HepG2 (cell line): ENCODE measurements around the gene ATG16L2. TPM values are rescaled to one million over a fixed set of nuclear protein-coding genes. Genes with fewer than 3 reads are reported as not detected.
A peak's percentile ranks its signal among the peaks of the same experiment; 100 is the strongest.

Experiments used
- GATAD2A ChIP-seq: IDR thresholded peaks from 2 replicates; pipeline ENCODE4 v1.6.1; 2016
- HNRNPK ChIP-seq: fragments of 200-400 bp; formaldehyde crosslinking; IDR thresholded peaks from 2 replicates; pipeline ENCODE4 v1.6.1; 2018; ENCODE audit warnings: low read length, low read depth, moderate library complexity, mild to moderate bottlenecking; ENCODE audit not compliant: poor library complexity, severe bottlenecking
- NRL ChIP-seq: sonication (generic); formaldehyde crosslinking; IDR thresholded peaks from 2 replicates; pipeline ENCODE4 v1.5.0; 2020; ENCODE audit warnings: missing genetic modification reagents, mild to moderate bottlenecking, moderate library complexity, borderline replicate concordance
- PHB2 ChIP-seq: fragments of 450-650 bp; IDR thresholded peaks from 2 replicates; pipeline ENCODE4 v1.6.1; 2018; ENCODE audit not compliant: partially characterized antibody
- SP4 ChIP-seq: sonication (generic); formaldehyde crosslinking; IDR thresholded peaks from 2 replicates; pipeline ENCODE4 v1.8.1; 2023; ENCODE audit warnings: mild to moderate bottlenecking, missing genetic modification reagents
- TIGD3 ChIP-seq: sonication (generic); formaldehyde crosslinking; IDR thresholded peaks from 2 replicates; pipeline ENCODE4 v1.5.1; 2020; ENCODE audit warnings: mild to moderate bottlenecking, missing genetic modification reagents, borderline replicate concordance
- ZNF276 ChIP-seq: sonication (generic); formaldehyde crosslinking; IDR thresholded peaks from 2 replicates; pipeline ENCODE4 v1.4.0; 2020; ENCODE audit warnings: mild to moderate bottlenecking, low read depth, missing genetic modification reagents
- ZNF7 ChIP-seq: IDR thresholded peaks from 2 replicates; pipeline ENCODE4 v1.6.1; 2016; ENCODE audit warnings: missing biosample characterization, missing genetic modification reagents
- ZNF772 ChIP-seq: sonication (generic); formaldehyde crosslinking; IDR thresholded peaks from 2 replicates; pipeline ENCODE4 v1.5.0; 2020; ENCODE audit warnings: mild to moderate bottlenecking, missing genetic modification reagents
- ZSCAN9 ChIP-seq: IDR thresholded peaks from 2 replicates; pipeline ENCODE4 v1.6.1; 2016; ENCODE audit warnings: borderline replicate concordance
- polyA plus RNA-seq, 8 experiments: library from polyadenylated mRNA; depleted of rRNA in 3 of 8; stranded (reverse) in 7 of 8; unstranded in 1 of 8; fragments of >200 nt; fragmentation: Illumina TruSeq in 4 of 8; extraction: Trizol in 4 of 8; gene quantifications; 2 replicates each; pipeline versions ENCODE4 v1.2.1 to v1.2.3, GENCODE V29; 2011 to 2016; ENCODE audit warnings: low read depth in 4 of 8, missing spikeins in 1 of 8, mixed read lengths in 1 of 8; ENCODE audit not compliant: insufficient read depth in 1 of 8
- total RNA-seq, 5 experiments: library from RNA; depleted of rRNA; stranded (reverse); fragments of >200 nt; fragmentation: Illumina TruSeq; extraction: Trizol; gene quantifications; 2 replicates each; pipeline ENCODE4 v1.2.3, GENCODE V29; 2016; ENCODE audit warnings: low read depth in 1 of 5
- TF ChIP-seq, protein P1 (sequence below): sonication (generic); formaldehyde crosslinking; IDR thresholded peaks from 2 replicates; pipeline ENCODE4 v1.9.0; 2022; ENCODE audit warnings: missing genetic modification reagents, mild to moderate bottlenecking, borderline replicate concordance
- TF ChIP-seq, protein P2 (sequence below): sonication (generic); formaldehyde crosslinking; conservative IDR thresholded peaks from 2 replicates; pipeline ENCODE4 v1.4.0; 2020; ENCODE audit warnings: mild to moderate bottlenecking, missing genetic modification reagents, moderate library complexity
- TF ChIP-seq, protein P3 (sequence below): sonication (generic); formaldehyde crosslinking; IDR thresholded peaks from 2 replicates; pipeline ENCODE4 v1.4.0; 2020; ENCODE audit warnings: missing genetic modification reagents, borderline replicate concordance

The ATG16L2 gene
- total and polyA plus RNA-seq, 2 of the 13 experiments (the other 11 are each of a cell fraction or from before 2014, with no cell fraction given): 6.2 to 14.8 TPM

- TF ChIP-seq GATAD2A (CRISPR knock-in tag) (0 out of 2 replicates have a peak, but pooled peaks have one; percentile 14), TIGD3 (CRISPR knock-in tag) (no peak), HNRNPK (no peak), PHB2 (no peak), ZNF7 (CRISPR knock-in tag) (no peak), NRL (0 out of 2 replicates have a peak, but pooled peaks have one; percentile 27), ZSCAN9 (CRISPR knock-in tag) (no peak), ZNF772 (CRISPR knock-in tag) (0 out of 2 replicates have a peak, but pooled peaks have one; percentile 25), SP4 (CRISPR knock-in tag) (peak; percentile 31; the same call in 1 of the 2 replicates), ZNF276 (0 out of 2 replicates have a peak, but pooled peaks have one; percentile 58)
- TF ChIP-seq, protein P1, sequence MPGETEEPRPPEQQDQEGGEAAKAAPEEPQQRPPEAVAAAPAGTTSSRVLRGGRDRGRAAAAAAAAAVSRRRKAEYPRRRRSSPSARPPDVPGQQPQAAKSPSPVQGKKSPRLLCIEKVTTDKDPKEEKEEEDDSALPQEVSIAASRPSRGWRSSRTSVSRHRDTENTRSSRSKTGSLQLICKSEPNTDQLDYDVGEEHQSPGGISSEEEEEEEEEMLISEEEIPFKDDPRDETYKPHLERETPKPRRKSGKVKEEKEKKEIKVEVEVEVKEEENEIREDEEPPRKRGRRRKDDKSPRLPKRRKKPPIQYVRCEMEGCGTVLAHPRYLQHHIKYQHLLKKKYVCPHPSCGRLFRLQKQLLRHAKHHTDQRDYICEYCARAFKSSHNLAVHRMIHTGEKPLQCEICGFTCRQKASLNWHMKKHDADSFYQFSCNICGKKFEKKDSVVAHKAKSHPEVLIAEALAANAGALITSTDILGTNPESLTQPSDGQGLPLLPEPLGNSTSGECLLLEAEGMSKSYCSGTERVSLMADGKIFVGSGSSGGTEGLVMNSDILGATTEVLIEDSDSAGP (CRISPR knock-in tag): peak; percentile 35; the same call in 1 of the 2 replicates
- TF ChIP-seq, protein P2, sequence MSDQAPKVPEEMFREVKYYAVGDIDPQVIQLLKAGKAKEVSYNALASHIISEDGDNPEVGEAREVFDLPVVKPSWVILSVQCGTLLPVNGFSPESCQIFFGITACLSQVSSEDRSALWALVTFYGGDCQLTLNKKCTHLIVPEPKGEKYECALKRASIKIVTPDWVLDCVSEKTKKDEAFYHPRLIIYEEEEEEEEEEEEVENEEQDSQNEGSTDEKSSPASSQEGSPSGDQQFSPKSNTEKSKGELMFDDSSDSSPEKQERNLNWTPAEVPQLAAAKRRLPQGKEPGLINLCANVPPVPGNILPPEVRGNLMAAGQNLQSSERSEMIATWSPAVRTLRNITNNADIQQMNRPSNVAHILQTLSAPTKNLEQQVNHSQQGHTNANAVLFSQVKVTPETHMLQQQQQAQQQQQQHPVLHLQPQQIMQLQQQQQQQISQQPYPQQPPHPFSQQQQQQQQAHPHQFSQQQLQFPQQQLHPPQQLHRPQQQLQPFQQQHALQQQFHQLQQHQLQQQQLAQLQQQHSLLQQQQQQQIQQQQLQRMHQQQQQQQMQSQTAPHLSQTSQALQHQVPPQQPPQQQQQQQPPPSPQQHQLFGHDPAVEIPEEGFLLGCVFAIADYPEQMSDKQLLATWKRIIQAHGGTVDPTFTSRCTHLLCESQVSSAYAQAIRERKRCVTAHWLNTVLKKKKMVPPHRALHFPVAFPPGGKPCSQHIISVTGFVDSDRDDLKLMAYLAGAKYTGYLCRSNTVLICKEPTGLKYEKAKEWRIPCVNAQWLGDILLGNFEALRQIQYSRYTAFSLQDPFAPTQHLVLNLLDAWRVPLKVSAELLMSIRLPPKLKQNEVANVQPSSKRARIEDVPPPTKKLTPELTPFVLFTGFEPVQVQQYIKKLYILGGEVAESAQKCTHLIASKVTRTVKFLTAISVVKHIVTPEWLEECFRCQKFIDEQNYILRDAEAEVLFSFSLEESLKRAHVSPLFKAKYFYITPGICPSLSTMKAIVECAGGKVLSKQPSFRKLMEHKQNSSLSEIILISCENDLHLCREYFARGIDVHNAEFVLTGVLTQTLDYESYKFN (CRISPR knock-in tag): peak; percentile 53
- TF ChIP-seq, protein P3, sequence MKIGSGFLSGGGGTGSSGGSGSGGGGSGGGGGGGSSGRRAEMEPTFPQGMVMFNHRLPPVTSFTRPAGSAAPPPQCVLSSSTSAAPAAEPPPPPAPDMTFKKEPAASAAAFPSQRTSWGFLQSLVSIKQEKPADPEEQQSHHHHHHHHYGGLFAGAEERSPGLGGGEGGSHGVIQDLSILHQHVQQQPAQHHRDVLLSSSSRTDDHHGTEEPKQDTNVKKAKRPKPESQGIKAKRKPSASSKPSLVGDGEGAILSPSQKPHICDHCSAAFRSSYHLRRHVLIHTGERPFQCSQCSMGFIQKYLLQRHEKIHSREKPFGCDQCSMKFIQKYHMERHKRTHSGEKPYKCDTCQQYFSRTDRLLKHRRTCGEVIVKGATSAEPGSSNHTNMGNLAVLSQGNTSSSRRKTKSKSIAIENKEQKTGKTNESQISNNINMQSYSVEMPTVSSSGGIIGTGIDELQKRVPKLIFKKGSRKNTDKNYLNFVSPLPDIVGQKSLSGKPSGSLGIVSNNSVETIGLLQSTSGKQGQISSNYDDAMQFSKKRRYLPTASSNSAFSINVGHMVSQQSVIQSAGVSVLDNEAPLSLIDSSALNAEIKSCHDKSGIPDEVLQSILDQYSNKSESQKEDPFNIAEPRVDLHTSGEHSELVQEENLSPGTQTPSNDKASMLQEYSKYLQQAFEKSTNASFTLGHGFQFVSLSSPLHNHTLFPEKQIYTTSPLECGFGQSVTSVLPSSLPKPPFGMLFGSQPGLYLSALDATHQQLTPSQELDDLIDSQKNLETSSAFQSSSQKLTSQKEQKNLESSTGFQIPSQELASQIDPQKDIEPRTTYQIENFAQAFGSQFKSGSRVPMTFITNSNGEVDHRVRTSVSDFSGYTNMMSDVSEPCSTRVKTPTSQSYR: no peak
These were observed 24.6 kb upstream of the ATG16L2 start (continued) for GRCh38 chr11:72789493-72790131.
